ENCODE results near the gene FTH1.
"Not testable (repeated sequence)": the region's sequence is repeated elsewhere in the genome, so short reads cannot be mapped to it uniquely, and the experiment has no call there.

FTH1 gene

DNA sequence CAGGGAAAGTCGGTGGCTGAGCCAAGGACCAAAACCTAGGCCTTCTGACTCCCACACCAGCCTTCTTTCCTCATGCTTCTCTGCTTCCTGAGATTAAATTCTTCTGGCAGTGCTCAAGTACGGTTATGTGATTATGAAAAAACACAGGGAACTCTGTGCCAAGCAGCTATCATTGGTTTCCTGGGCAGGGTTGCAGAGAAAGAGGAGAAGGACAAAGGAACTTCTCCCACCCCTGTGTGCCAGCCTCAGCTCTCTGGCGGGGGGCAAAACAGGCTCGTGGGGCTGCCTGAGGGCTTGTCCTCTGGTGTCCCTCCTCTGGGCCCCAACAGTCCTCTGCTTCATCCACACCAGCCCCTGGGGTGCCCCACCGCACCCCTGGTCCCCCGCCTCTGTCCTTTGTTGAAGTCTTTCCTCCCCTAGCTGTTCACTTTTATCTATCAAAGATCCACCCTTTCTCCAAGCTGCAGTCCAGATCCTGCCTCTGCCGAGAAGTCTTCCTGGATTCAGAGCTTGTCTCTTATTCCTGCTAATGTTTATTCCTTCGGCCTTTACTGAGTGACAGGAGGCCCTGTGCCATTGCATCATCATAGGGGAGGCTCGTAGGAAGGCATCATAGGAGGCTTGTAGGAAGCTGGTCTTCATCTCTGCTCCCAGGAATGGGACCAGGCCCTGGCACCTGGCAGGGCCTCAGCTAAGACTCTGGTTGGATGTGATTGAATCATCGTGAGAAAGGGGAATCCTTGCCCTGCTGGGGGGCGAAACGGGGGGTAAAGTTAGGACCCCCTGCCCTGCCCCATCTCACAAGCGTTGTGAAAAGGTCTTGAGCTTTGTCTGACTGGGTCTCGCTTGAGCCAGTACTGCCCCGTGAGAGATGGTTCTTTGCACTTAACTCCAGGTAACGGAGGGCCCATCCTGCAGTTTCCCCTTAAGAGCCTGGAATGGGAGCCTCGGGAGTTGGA is 11.5 kb upstream of the FTH1 start:
- no peak for DNase-seq

GRCh38 chr11:61976813-61977475 is 9.5 kb upstream of the FTH1 start:
- no peak for DNase-seq

DNA sequence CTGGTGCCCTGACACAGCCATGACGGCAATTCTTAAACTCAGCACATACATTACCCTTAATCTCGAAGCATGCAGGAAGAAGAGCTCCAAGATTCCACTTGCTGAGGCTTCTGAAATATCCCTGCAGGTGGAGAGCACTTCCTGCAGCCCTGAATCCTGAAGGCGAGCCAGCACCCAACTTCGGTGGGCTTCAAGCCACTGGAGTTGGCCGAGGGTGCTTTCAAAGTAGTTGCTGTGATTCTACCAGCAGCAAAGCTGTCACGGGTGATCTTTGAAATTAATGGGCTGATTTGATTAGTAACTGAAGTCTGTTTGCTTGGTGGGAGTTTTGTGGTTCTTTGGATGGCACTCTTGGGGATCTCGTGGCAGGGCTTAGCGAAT is 9.0 kb upstream of the FTH1 start:
- no peak for DNase-seq

- DNase-seq = no peak
Measured at GRCh38 chr11:61975638-61976419, 8.4 kb upstream of the FTH1 start.

GRCh38 chr11:61974766-61975631 is 7.6 kb upstream of the FTH1 start:
- peak; percentile 23 for DNase-seq

GRCh38 chr11:61973476-61974162 is 6.2 kb upstream of the FTH1 start:
- no peak for DNase-seq

GRCh38 chr11:61972672-61973475 is 5.4 kb upstream of the FTH1 start:
- peak; percentile 29 for DNase-seq

- DNase-seq = no peak
Measured at GRCh38 chr11:61972112-61972671, 4.8 kb upstream of the FTH1 start.

DNA sequence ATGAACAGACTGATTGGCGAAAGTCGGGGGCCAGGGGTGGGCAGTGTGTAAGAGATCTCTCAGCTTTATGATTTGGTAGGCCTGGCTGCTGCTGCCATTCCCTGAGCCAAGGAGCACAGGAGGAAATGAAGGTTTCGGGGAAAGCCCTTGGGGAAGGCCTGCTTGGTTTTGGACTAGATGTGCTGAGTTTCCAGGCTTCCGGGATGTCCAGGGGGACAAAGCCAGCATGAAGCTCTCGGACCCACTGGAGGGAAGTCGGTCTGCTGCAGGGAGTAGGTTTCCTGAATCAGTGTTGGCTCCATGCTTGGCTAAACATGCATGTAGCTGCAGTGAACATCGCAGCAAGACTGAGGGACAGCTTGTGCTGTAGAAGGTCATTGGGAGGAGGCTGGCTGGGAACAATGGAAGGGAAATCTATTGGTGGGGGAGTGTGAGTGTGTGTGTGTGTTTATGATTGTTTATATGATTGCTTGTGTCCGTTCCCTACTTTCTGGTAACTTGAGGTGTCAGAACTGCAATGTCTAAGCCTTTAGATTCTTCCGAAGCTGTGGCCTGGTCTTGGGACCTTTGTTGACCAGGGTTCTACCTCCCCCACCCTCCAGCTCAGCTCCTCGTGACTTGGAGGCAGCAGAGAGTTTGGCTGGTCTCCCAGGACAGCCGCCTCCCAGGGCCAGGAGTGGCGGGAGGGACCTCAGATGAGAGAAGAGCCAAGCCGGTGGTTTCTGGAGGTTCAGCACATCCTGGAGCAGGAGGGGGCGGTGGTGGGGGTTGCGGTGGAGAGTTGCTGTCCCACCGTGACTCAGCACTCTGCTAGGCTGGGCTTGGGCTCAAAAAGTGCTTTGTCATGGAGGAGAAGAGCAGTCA is 4.0 kb upstream of the FTH1 start:
- DNase-seq = peak; percentile 96

DNA sequence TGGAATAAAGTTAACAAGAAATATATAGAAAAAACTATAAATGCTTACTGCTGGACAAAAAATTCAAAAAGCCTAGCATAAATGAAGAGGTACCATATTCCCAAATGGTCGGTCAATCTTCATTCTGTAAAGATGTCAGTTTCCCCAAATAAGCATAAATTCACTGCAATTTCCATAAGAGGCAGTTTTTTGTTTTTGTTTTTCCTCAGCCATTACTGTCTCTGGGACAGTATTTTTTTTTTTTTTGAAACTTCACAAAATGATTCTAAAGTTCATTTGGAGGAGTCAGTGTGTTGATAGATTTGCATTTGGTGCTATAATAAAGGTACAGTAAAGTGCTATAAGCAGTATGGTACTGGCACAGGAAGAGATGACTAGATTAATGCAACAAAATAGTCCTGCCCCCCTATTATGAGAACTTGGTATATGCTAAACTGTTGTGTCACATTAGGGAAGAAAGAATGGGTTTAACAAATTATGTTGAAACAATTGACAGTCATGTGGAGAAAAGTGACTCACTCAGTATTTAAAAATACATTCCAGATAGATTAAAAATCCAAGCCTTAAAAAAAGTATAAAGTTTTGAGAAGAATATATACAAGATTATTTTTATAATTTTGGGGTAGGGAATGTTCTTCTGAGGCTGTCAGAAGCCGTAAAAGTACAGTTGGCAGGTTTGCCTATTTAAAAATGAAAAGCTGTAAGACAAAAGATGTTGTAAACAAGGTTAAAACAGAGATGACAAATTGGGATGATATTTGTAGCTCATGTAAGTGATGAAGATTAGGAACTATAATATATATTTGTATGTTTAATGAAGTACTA is 2.6 kb upstream of the FTH1 start:
- DNase-seq = no peak

- no peak for DNase-seq
Measured at GRCh38 chr11:61969391-61969758, 1.9 kb upstream of the FTH1 start.

GRCh38 chr11:61968758-61969390 is 1.4 kb upstream of the FTH1 start:
- no peak for DNase-seq

DNA sequence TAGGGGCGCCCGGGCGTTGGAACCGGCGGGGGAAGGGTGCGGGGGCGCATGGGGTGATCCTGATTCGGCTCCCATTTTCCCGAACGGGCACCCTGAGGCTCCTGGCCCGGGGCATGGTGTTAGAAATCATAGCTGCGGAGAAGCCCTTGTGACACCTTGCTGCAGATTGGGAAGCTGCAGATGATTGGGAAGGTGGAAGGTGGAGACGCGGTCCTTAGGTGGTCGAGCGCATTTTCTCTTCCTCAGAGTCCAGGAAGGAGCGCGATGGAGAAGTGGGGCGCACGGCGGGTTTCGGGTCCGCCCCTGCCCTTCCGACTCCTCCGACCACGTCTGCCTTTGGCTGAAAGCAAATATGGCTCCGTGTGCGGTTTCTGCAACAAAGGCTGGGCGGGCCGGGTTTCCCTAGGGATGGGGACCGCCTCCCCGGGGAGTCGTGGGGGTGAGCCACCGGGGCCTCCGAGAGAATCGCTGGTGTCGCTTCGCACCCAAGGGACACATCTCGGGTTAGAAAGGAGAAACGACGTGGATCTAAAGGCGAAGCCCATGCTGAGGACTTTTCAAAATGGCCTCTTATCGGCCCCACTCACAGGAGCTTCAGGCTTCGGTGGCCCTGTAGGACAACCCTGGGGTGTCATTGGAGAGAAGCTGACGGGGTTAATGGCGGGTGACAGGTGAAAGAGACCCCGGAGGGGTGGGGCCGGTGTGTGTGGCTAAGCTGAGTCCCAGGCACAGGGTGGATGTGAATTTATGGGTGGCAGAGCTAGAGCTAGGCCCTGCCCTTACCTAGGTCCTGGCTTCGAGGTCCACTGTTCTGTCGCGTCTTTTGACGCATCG is 707 bp upstream of the FTH1 start:
- peak; percentile 73 for DNase-seq

- DNase-seq = peak; percentile 49
Measured at GRCh38 chr11:61966734-61967115, 709 bp downstream of the FTH1 start.

DNA sequence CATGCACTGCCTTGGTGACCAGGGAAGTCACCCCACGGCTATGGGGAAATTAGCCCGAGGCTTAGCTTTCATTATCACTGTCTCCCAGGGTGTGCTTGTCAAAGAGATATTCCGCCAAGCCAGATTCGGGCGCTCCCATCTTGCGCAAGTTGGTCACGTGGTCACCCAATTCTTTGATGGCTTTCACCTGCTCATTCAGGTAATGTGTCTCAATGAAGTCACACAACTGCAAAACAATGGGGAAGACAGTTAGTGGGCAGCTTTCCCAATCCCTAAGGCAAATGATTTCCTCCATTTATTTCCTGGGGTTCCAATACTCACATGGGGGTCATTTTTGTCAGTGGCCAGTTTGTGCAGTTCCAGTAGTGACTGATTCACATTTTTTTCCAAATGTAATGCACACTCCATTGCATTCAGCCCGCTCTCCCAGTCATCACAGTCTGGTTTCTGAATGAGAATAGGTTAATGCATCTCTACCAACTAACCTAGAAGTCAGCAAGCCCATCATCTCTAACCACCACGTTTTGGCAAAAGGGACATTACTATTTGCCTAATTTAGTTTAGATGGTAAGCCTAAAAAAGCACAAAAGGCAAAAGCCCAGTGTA is 2.7 kb downstream of the FTH1 start:
- not testable (repeated sequence) for DNase-seq

GRCh38 chr11:61964058-61964665 is 3.3 kb downstream of the FTH1 start:
- no peak for DNase-seq

All from NCI-H69 (cell line).